GM20000 (cell line): ENCODE data around the gene FGF6.

Source experiments
- DNase-seq: peaks from one replicate; pipeline ENCODE4 v3.0.0; 2012; ENCODE audit warnings: low spot score
- TF ChIP-seq, protein P1 (sequence below): IDR thresholded peaks from 2 replicates; pipeline ENCODE4 v1.5.1; 2012; ENCODE audit warnings: mild to moderate bottlenecking, control low read depth; ENCODE audit errors: extremely low read depth, missing control alignments

FGF6 gene

DNA sequence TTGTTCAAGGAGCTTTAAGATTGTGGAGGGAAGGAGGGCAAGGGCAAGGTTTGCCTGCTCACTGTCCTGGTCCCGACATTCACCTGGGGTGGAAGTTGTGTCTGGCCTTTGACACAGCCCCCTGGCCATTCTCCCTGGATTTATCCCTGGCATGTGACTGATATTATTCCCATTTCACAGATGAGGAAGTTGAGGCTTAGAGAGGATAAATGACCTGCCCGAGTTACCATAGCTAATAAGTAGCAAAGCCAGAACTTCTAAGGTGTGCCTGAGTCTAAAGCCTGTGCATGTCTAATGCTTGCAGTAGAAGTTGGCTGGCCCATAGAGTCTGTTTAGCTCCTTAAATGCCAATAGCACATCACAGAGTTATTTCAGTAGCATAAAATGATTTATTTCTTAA, 720 bp upstream of the FGF6 start:
- DNase-seq = peak; percentile 1
- TF ChIP-seq, protein P1, sequence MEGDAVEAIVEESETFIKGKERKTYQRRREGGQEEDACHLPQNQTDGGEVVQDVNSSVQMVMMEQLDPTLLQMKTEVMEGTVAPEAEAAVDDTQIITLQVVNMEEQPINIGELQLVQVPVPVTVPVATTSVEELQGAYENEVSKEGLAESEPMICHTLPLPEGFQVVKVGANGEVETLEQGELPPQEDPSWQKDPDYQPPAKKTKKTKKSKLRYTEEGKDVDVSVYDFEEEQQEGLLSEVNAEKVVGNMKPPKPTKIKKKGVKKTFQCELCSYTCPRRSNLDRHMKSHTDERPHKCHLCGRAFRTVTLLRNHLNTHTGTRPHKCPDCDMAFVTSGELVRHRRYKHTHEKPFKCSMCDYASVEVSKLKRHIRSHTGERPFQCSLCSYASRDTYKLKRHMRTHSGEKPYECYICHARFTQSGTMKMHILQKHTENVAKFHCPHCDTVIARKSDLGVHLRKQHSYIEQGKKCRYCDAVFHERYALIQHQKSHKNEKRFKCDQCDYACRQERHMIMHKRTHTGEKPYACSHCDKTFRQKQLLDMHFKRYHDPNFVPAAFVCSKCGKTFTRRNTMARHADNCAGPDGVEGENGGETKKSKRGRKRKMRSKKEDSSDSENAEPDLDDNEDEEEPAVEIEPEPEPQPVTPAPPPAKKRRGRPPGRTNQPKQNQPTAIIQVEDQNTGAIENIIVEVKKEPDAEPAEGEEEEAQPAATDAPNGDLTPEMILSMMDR = no peak

DNA sequence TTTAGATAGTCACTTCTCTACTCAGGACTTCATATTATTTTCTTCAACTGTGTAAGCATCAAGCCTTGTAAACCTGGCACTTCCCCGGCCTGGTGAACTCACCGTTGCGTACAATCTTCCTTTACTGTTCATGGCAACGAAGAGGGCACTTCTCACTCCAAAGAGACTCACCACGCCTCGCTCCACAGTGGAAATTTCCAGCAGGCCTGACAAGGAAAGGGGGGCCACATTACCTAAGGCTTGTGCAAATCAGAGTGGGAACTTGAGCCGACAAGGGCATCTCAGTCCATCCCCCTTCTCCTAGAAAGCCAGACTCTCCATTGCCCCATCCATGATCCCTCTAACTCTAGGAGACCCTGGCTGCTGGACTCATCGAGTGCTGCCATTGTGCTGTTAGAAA, 1.6 kb downstream of the FGF6 start:
- TF ChIP-seq, protein P1 = no peak
- no peak for DNase-seq

DNA sequence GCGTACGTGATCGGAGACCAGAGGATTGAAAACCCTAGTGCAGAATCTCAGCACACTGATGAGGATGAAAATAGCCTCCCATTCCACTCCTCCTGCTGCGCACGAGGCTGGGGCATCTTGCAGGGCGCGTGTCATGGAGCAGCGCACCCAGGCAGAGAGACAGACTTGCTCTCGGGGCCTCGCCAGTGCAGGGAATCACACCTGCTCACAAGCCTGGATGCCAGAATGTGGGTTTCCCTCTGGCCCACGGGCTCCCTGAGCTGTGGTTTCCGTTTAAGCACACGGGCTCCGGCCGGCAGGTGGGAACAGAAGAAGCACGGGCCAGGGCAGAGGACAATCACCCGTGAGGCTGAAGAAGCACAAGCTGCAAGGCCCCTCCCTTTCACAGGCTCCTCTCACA, 2.0 kb downstream of the FGF6 start:
- no peak for DNase-seq
- TF ChIP-seq, protein P1 = no peak

DNA sequence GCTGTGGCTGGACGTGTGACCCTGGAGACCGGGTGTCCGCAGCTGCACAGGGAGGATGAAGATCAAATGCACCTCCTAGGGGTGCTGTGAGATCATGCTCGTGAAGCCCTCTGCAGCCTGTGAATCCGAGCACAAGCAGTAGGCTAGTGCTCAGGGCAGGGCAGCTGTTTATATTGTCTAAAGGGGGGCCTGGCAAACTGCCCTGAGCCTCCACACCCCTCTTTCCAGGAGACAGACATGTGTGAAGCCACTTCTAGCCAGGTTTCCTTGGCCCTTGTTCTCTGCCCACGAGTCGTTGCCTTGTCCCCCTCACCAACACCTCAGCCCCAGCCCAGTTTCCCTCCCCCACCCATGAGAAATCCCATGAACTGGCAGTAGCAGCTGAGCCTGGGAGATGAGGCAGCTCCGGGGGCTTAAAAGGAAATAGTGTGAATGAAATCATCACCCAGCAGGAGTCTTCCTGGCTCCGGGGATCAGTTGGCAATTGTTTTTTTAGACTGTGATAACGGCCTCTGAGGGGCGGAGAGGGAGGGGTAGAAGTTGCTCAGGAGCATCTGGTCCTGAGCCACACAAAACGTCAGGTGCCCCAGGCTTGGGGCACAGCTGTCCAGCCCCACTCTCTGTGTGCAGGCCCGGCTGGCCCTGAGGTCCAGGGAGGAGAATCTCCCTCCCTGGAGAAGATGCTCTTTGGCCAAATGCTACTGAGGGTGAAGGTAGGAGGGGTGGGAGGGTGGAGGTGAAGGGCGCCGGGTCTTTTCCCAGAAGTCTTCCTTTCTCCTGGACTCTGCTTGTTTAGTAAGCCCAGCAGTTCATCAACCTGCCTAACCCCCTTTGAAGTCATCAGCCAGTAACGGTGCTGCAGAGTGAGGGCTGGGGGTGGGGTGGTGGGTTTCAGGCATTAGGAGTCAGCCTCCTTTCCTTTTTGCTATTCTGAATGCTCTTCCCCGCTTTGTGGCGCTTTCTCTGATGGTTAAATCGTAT, 4.0 kb downstream of the FGF6 start:
- DNase-seq = no peak
- TF ChIP-seq, protein P1 = no peak

DNA sequence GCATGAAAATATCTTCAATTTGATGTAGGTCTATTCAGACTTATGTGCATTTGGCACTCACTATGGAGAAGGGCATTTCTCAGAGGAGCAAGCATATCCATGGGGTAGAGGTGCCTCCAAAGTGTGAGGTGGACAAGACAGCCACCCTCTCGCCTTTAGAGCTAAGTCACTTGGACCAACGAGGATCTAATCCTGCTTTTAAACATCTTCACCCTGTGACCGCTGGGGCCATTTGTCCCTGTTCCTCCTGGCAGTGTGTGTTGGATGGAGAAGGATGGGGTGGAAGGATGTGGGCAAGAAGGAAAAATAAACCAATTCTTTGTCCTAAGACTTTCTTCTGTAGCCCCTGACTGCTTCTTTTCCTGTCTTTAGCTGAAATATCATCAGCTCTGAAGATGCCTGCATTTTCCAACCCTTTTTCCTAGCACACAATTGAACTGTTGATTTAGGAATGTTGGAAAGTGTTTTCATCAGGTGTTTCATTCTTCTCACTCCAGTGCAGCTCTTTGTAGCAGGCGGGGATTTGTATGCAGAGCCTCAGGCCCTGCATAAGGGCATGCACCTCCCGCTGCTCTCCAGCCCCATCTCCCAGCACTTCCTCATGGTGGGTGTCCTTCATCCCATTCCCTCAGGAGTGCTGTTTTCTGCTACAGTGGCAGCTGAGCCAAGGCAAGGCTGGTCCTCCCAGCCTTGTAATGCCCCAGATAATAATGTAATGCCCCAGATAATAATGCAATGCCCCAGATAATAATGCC, 5.3 kb downstream of the FGF6 start:
- TF ChIP-seq, protein P1 = no peak
- DNase-seq = no peak

DNA sequence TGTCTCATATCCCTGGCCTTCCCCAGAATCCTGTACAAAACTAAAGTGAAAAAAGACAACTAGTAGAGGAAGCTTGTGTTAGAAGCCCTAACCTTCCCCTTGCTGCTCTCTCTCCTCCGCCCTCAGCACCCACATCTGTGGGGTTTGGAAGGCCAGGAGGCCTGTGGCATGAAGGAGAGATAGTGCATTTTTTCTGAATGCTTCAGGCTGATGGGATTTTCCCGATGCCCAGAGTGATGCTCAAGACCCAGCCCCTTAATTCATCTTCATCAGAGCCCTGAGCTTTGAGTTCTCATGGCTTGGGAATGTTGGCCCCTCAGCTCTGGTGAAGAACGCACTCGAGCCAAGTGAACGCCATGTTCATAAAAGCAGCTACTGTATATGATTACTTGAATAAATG, 5.9 kb downstream of the FGF6 start:
- TF ChIP-seq, protein P1 = no peak
- DNase-seq = no peak
